HG02610 (cell line): ENCODE data around the gene SREBF2.
"Not testable (repeated sequence)": the region's sequence is repeated elsewhere in the genome, so short reads cannot be mapped to it uniquely, and the experiment has no call there.

Source experiments
- ATAC-seq: cut with Tn5 transposase; IDR thresholded peaks from one replicate; pipeline ENCODE4 v1.9.1; 2021; ENCODE audit warnings: mild to moderate bottlenecking, moderate library complexity; ENCODE audit not compliant: unreplicated experiment

Gene SREBF2

GRCh38 chr22:41939981-41940831, 107.3 kb downstream of the SREBF2 start:
- peak; percentile 43 for ATAC-seq

GRCh38 chr22:41940832-41941765, 108.2 kb downstream of the SREBF2 start:
- ATAC-seq = peak; percentile 32

GRCh38 chr22:41943661-41944209, 110.8 kb downstream of the SREBF2 start:
- no peak for ATAC-seq

GRCh38 chr22:41946629-41947423, 113.9 kb downstream of the SREBF2 start, which contains the start of gene CENPM:
Gene CENPM (minus strand): TSS chr22:41947152. CDS start chr22:41947076, 76 bp downstream.
- peak; percentile 80 for ATAC-seq

- no peak for ATAC-seq
These were observed 114.6 kb downstream of the SREBF2 start for GRCh38 chr22:41947424-41948080.

GRCh38 chr22:41948142-41948541, 115.2 kb downstream of the SREBF2 start:
- ATAC-seq = no peak

GRCh38 chr22:41948928-41949296, 116.0 kb downstream of the SREBF2 start:
- ATAC-seq = not testable (repeated sequence)

GRCh38 chr22:41949297-41949965, 116.5 kb downstream of the SREBF2 start:
- ATAC-seq = peak; percentile 18

GRCh38 chr22:41951898-41952474, 119.1 kb downstream of the SREBF2 start, which contains the start of gene SMIM45:
Gene SMIM45 (plus strand): TSS chr22:41952150.
- ATAC-seq = no peak

GRCh38 chr22:41952713-41953112, 119.8 kb downstream of the SREBF2 start:
- ATAC-seq = no peak
